Erythroblast (primary cell): Measurements from ENCODE around the gene CMC1.

ENCODE experiments used
- GATA1 ChIP-seq: IDR thresholded peaks from 2 replicates; pipeline ENCODE4 v1.6.1; 2011; ENCODE audit warnings: low read depth, mild to moderate bottlenecking, control low read depth, low read length, moderate library complexity
- POLR2A ChIP-seq: IDR thresholded peaks from 2 replicates; pipeline ENCODE4 v1.6.1; 2011; ENCODE audit warnings: mild to moderate bottlenecking, low read length

DNA sequence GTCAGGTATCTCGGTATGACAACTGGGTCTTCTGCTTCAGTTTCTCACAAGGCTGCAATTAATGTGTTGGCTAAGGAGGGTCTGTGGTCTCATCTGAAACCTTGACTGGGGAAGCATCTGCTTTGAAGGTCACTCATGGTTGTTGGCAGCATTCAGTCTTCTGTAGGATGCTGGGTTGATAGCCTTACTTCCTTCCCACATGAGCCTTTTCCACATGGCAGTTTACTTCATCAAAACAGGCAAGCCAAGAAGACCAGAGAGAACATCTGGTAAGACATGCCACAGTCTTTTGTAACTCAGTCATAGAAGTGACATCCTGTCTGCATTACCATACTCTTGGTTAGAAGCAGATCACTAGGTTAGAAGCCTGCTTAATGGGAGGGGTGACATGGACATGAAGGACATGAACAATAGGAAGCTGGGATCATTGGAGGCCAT lies 49.5 kb downstream of the CMC1 start:
- TF ChIP-seq POLR2A (no peak), GATA1 (no peak)
